Esophagus muscularis mucosa (tissue), 4 donors: ENCODE data around the gene GXYLT1. TPM values are rescaled to one million over a fixed set of nuclear protein-coding genes. Genes with fewer than 3 reads are reported as not detected.

Experiments
- DNase-seq: peaks from one replicate; pipeline ENCODE4 v3.0.0-alpha.2; 2017; ENCODE audit errors: extremely low spot score
- H3K27ac ChIP-seq, 4 donors: fragments of 200-600 bp; sonication (generic); replicated peaks in 1 of 4; 1 replicate in 3 of 4; 2 replicates in 1 of 4; pipeline ENCODE4 v1.5.1; 2016 to 2019; ENCODE audit warnings: mild to moderate bottlenecking in 1 of 4
- H3K27me3 ChIP-seq, 4 donors: fragments of 200-600 bp; sonication (generic); one replicate each; pipeline versions ENCODE4 v1.5.1 to v1.6.0; 2016 to 2019
- H3K36me3 ChIP-seq, 4 donors: fragments of 200-600 bp; sonication (generic); one replicate each; pipeline ENCODE4 v1.5.1; 2016 to 2019
- H3K4me1 ChIP-seq, 4 donors: fragments of 200-600 bp; sonication (generic); one replicate each; pipeline ENCODE4 v1.5.1; 2016 to 2019
- H3K4me3 ChIP-seq, 4 donors: fragments of 200-600 bp; sonication (generic); 1 replicate in 2 of 4; 2 replicates in 2 of 4; pipeline ENCODE4 v1.5.1; 2016 to 2019; ENCODE audit warnings: mild to moderate bottlenecking in 4 of 4, moderate library complexity in 1 of 4
- H3K9me3 ChIP-seq, 4 donors: fragments of 200-600 bp; sonication (generic); 1 replicate in 3 of 4; 2 replicates in 1 of 4; pipeline ENCODE4 v1.5.1; 2016 to 2019
- EP300 ChIP-seq: sonication (generic); formaldehyde crosslinking; IDR thresholded peaks from one replicate; pipeline ENCODE4 v1.6.1; 2017; ENCODE audit warnings: antibody characterized with exemption
- POLR2A ChIP-seq: fragments of 450-650 bp; IDR thresholded peaks from one replicate; pipeline ENCODE4 v1.6.1; 2017; ENCODE audit warnings: antibody characterized with exemption, moderate library complexity, mild to moderate bottlenecking, low read depth
- POLR2AphosphoS5 ChIP-seq, 2 donors: sonication (generic); formaldehyde crosslinking; IDR thresholded peaks; one replicate each; pipeline ENCODE4 v1.6.1; 2017; ENCODE audit warnings: antibody characterized with exemption in 2 of 2
- WGBS: methylation state at CpG from one replicate; pipeline ENCODE4 v1.1.5; 2018; 5-methylcytosine and 5-hydroxymethylcytosine counted together
- intact Hi-C: fragments of 100-400 bp; cut with DNase I; formaldehyde crosslinking; loops from one replicate; pipeline ENCODE4 v1.15.1; 2023
- total RNA-seq, 4 donors: library from RNA; depleted of rRNA; stranded (reverse); fragments of >200 nt; gene quantifications; one replicate each; pipeline versions ENCODE4 v1.1.0 to v1.2.1, GENCODE V29; 2016
- TF ChIP-seq, protein P1 (sequence below), 3 experiments: fragments of 200-600 bp in 2 of 3; fragments of 450-650 bp in 1 of 3; sonication (generic) in 2 of 3; IDR thresholded peaks; one replicate each; pipeline ENCODE4 v1.5.1; 2017 to 2019; ENCODE audit warnings: antibody characterized with exemption in 3 of 3, mild to moderate bottlenecking in 2 of 3, moderate library complexity in 1 of 3

The GXYLT1 gene
- total RNA-seq, 4 donors from 2014 or later, result 9.7 to 13.7 (median 12.1) TPM

DNA sequence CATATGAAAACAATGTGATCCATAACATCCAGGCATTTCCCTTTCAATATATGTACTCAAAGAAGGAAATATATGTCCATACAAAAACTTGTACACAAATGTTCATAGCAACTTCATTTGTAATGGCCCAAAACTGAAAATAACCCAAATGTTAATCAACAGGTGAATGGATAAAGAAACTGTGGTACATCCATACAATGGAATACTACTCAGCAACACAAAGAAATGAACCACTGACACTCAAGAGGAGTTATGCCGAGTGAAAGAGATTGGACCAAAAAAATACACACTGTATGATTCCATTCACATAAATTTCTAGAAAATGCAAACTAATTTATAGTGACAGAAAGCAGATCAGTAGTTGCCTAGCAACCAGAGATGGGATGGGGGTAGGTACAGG, 30.3 kb upstream of the GXYLT1 start:
- Histone ChIP-seq H3K36me3 (peaks cover 0 to 23% (median 8%) of the 10 kb centered on the region in 4 donors), H3K4me3 (no peak overlapping the region), H3K9me3 (no peaks in the 10 kb centered on the region), H3K27ac (no peak overlapping the region), H3K4me1 (peaks cover 0 to 10% (median 0%) of the 10 kb centered on the region in 4 donors), H3K27me3 (no peaks in the 10 kb centered on the region)
- no peak for DNase-seq
- WGBS, result 90% methylated on average over 1 of the region's 1 CpG
- TF ChIP-seq, protein P1, sequence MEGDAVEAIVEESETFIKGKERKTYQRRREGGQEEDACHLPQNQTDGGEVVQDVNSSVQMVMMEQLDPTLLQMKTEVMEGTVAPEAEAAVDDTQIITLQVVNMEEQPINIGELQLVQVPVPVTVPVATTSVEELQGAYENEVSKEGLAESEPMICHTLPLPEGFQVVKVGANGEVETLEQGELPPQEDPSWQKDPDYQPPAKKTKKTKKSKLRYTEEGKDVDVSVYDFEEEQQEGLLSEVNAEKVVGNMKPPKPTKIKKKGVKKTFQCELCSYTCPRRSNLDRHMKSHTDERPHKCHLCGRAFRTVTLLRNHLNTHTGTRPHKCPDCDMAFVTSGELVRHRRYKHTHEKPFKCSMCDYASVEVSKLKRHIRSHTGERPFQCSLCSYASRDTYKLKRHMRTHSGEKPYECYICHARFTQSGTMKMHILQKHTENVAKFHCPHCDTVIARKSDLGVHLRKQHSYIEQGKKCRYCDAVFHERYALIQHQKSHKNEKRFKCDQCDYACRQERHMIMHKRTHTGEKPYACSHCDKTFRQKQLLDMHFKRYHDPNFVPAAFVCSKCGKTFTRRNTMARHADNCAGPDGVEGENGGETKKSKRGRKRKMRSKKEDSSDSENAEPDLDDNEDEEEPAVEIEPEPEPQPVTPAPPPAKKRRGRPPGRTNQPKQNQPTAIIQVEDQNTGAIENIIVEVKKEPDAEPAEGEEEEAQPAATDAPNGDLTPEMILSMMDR (IDR thresholded peaks at IDR 0.05), result no peak
- intact Hi-C loops, result no loop called here

DNA sequence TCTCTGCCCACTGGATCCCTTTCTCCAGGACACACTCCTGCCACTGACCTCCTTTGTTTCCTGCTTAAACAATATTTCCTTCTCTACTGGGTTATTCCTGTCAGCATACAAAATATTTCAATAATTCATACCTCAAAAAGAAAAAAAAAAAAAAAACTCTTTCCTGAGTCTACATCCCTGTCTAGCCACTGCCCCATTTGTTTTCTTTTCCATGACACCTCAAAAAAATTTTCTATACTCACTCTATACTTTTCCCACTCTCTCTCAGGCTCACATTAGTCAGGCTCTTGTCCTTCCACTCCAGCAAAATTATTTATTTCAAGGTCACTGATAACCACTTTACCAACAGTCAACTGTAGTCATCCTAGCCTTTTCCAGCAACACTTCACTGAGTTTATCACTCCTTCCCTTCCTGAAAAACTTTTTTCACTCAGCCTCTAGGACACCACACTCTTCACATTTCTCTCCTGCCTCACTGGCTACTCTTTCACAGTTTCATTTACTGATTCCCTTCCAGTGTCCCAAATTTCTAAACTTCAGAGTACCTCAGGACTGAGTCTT, 29.4 kb upstream of the GXYLT1 start:
- TF ChIP-seq POLR2AphosphoS5 (IDR thresholded peaks at IDR 0.05) (no peak), EP300 (no peak), POLR2A (no peak)
- TF ChIP-seq, protein P1 (IDR thresholded peaks at IDR 0.05), result no peak
- no peak overlapping the region for H3K27ac ChIP-seq
- peaks cover 0 to 20% (median 8%) of the 10 kb centered on the region in 4 donors for H3K36me3 ChIP-seq
- H3K9me3 ChIP-seq, result no peaks in the 10 kb centered on the region
- intact Hi-C loops, result no loop called here
- no peaks in the 10 kb centered on the region for H3K27me3 ChIP-seq
- DNase-seq, result no peak
- peaks cover 0 to 10% (median 0%) of the 10 kb centered on the region in 4 donors for H3K4me1 ChIP-seq
- H3K4me3 ChIP-seq, result no peak overlapping the region

GRCh38 chr12:42172441-42173210, 28.0 kb upstream of the GXYLT1 start:
- no peak for DNase-seq
- WGBS, result 98% methylated on average over 4 of the region's 4 CpGs
- no peak for TF ChIP-seq POLR2AphosphoS5 (IDR thresholded peaks at IDR 0.05)
- no peak for TF ChIP-seq POLR2A
- TF ChIP-seq, protein P1 (IDR thresholded peaks at IDR 0.05), result no peak
- no peak for TF ChIP-seq EP300
- peaks cover 0 to 12% (median 8%) of the 10 kb centered on the region in 4 donors for H3K36me3 ChIP-seq
- no peak overlapping the region for H3K27ac ChIP-seq
- H3K4me1 ChIP-seq, result peaks cover 0 to 10% (median 0%) of the 10 kb centered on the region in 4 donors
- H3K4me3 ChIP-seq, result no peak overlapping the region
- H3K27me3 ChIP-seq, result no peaks in the 10 kb centered on the region
- no peaks in the 10 kb centered on the region for H3K9me3 ChIP-seq
- intact Hi-C loops, result no loop called here

GRCh38 chr12:42167711-42168110, 23.0 kb upstream of the GXYLT1 start:
- no peaks in the 10 kb centered on the region for H3K4me1 ChIP-seq
- no peaks in the 10 kb centered on the region for H3K27me3 ChIP-seq
- no peak for TF ChIP-seq EP300
- no peak for TF ChIP-seq POLR2A
- no peak for TF ChIP-seq POLR2AphosphoS5 (IDR thresholded peaks at IDR 0.05)
- TF ChIP-seq, protein P1 (IDR thresholded peaks at IDR 0.05), result no peak
- WGBS, result 94% methylated on average over 6 of the region's 6 CpGs
- no peak overlapping the region for H3K27ac ChIP-seq
- intact Hi-C loops, result no loop called here
- DNase-seq, result no peak
- H3K4me3 ChIP-seq, result no peak overlapping the region
- peaks cover 0 to 11% (median 5%) of the 10 kb centered on the region in 4 donors for H3K36me3 ChIP-seq
- no peaks in the 10 kb centered on the region for H3K9me3 ChIP-seq
